HG03103 (cell line): ENCODE measurements around the gene NOP56.

Experiments used
- ATAC-seq: cut with Tn5 transposase; IDR thresholded peaks from one replicate; pipeline ENCODE4 v1.9.1; 2021; ENCODE audit warnings: low read depth; ENCODE audit not compliant: unreplicated experiment

The NOP56 gene

DNA sequence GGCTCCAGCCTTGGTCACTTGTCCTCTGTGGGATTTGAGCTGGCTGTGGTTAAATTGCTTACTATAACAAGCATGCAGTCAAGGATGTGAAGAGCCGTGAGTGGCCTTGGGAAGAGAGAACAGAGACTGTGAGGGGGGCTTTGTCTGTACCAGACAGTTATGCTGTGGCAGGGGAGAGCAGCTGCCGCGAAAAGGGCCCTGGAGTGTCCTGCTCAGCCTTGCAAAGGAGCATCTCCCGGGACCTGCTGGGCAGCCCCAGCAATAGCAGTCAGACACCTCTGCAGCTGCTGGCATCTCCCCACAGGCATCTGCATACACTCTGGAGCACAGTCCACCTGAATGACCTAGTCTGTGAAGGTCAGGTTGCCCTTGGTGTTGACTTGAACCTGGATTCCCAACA lies 46.5 kb downstream of the NOP56 start:
- ATAC-seq = no peak

DNA sequence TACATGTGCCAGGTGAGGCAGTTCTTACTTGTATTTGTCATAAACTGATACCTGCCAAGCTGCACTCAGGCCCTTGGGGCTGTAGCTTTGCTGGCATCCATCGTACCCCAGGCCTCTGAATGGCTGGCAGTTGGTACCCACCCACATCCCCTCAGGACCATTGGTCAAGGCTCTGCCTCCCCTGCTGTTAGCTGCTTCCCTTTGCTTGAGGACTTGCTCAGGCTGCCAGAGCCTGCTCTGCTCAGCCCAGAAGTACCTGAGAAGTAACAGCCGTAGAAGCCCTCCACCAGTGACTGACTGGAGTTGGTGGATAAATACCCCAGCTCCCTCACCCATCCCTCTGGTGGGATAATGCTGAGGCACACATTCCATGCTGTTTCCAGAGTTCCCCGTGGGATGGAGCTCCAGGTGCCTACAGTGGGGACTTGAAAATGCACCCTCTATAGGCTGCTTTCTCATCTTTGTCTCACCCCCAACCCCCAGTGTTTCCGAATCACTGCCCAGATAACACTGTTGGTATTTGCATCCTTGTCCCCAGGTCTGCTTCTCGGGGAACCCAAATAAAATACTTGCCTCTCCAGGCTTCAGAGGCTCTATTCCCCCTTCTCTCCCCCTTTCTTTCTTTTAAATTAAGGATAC lies 47.5 kb downstream of the NOP56 start:
- ATAC-seq = no peak

DNA sequence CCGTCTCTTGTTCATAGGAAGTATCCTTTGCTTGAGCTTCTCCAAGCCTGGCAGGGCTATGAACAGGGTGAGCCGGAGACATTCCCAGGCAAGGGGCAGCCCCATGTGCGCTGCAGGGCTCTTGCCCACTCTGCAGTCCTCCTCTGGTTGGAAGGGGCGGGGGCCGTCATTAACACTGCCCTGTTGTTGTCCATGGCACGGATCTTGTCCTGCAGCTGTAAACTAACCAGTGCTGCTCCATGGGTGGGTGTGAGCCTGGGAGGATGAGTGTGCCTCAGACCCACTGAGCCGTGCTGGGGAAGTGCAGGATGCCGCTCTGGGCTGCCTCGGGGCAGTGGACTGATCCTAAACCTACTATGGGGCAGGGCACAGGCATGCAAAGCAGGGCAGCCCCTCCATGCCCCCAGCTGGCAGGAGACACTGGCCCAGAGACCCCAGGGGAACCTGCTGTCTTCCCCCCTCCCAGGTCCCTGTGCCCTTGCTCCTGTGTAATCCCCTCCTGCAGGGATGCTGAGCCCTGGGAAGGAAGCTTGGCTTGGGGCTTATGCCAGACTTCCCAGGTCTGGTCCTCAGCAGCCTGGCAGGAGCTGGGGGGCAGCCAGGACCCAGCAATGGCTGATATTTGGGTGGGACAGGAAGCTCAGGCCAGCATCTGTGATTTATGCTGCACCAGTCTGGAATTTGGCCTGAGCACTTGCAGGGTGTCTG lies 48.6 kb downstream of the NOP56 start:
- ATAC-seq = no peak

- ATAC-seq = no peak
These were observed 49.2 kb downstream of the NOP56 start for GRCh38 chr20:2701671-2702081.

- ATAC-seq = no peak
These were observed 51.5 kb downstream of the NOP56 start for GRCh38 chr20:2703716-2704475.

DNA sequence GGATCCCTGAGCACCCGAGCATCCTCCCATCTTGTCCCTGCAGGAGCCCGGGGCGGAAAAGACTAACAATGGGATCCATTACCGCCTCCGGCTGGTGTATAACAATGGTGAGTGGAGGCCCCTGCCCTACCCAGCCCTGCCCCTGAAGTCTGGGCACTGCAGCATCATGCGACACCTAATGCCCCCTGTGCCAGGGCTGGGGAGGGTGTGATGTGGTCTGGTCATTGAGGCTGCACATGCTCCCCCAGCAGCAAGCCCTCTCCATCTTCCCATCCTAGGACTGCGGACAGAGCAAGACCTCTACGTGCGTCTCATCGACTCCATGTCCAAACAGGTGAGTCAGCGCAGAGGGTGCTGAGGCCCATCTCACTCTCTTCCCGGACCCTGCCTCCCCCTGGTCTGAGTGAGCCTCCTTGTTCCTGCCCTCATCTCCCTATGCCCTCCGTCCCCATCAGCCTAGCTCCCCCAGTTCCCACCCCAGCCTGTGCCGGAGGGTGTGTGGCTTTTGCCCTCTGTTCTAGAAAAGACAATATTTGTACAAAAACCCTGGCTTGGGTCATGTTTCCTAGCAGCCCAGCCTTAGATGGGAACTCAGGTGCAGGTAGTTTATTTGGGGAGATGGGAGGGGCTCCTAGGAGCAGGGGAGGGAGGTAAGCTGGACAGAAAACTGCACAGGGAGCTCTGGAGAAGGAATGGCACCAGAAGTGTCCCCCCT lies 53.7 kb downstream of the NOP56 start:
- no peak for ATAC-seq

GRCh38 chr20:2706688-2707352 lies 54.4 kb downstream of the NOP56 start:
- no peak for ATAC-seq

GRCh38 chr20:2707353-2708072 lies 55.1 kb downstream of the NOP56 start:
- no peak for ATAC-seq
